Measurements from ENCODE around the gene MOGAT2. TPM values are rescaled to one million over a fixed set of nuclear protein-coding genes. Genes with fewer than 3 reads are reported as not detected.
A peak's percentile ranks its signal among the peaks of the same experiment; 100 is the strongest.

The MOGAT2 gene
- total RNA-seq, 1 experiment from 2014 or later = 0.39 TPM

DNA sequence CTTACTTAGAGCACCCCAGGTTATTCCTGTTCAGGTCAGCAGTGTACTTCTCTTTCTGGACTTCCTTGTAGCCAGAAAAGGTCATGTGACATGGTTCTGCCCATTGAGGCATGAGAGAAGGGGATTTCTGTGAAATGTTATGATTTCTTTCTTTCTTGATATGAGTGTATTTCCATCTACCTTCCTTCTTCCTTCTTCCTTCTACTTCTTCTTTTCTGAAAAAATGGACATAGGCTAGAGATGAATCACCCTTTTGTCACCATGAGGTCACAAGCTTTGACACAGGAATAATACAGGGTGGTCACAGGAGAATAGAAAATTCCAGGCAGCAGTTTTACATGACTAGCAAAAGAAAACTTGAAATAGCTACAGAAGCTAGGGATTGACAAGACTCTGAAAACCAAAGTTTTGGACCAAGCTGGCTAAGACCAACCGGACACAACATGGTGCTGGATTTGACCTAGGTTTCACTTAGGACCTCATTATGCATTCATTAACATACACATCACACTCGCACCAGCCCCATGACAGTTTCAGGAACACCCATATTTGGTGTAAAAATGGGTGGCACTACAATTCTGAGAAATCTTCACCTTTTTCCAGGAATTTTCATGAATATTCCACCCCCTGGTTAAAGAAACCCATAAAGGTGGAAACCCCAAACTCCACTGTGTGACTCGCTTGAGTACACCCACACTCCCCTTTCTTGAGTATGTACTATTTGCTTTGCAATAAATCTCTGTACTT lies 27.6 kb upstream of the MOGAT2 start:
- H3K9me3 Mint-ChIP-seq (ENCODE audit: unreplicated experiment) = peaks cover 25% of the 10 kb centered on the region
- peaks cover 7% of the 10 kb centered on the region for H3K9me3 ChIP-seq
- intact Hi-C loops (cut with micrococcal nuclease; ENCODE audit: unreplicated experiment) = no loop called here
- no peaks in the 10 kb centered on the region for H3K27me3 Mint-ChIP-seq (ENCODE audit: insufficient read depth, unreplicated experiment)
- no peaks in the 10 kb centered on the region for H3K36me3 Mint-ChIP-seq (ENCODE audit: insufficient read depth, unreplicated experiment)
- no peaks in the 10 kb centered on the region for H3K36me3 ChIP-seq (ENCODE audit: control insufficient read depth, insufficient read depth, low read length)
- H3K4me1 ChIP-seq = peaks cover 23% of the 10 kb centered on the region
- TF ChIP-seq, protein P1, sequence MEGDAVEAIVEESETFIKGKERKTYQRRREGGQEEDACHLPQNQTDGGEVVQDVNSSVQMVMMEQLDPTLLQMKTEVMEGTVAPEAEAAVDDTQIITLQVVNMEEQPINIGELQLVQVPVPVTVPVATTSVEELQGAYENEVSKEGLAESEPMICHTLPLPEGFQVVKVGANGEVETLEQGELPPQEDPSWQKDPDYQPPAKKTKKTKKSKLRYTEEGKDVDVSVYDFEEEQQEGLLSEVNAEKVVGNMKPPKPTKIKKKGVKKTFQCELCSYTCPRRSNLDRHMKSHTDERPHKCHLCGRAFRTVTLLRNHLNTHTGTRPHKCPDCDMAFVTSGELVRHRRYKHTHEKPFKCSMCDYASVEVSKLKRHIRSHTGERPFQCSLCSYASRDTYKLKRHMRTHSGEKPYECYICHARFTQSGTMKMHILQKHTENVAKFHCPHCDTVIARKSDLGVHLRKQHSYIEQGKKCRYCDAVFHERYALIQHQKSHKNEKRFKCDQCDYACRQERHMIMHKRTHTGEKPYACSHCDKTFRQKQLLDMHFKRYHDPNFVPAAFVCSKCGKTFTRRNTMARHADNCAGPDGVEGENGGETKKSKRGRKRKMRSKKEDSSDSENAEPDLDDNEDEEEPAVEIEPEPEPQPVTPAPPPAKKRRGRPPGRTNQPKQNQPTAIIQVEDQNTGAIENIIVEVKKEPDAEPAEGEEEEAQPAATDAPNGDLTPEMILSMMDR (IDR thresholded peaks at IDR 0.05; ENCODE audit: insufficient read depth in 1 of 2, low read depth in 1 of 2, low read length in 1 of 2, severe bottlenecking in 1 of 2, unreplicated experiment in 1 of 2) = no peak
- no peak overlapping the region for H3K4me3 Mint-ChIP-seq (ENCODE audit: unreplicated experiment)
- H3K27me3 ChIP-seq (replicated peaks; ENCODE audit: control insufficient read depth, insufficient read depth, low read length) = no peaks in the 10 kb centered on the region
- ChIA-PET POLR2A (no interaction called here), CTCF (interaction anchor here (0.7 kb wide), 1 partner anchor 8 kb away, joined by 3 read pairs; no protein-coding TSS in a partner anchor)
- peaks cover 32% of the 10 kb centered on the region for H3K4me1 Mint-ChIP-seq (ENCODE audit: low read depth, unreplicated experiment)
- no peak for DNase-seq
- H3K27ac Mint-ChIP-seq (ENCODE audit: unreplicated experiment) = no peak overlapping the region
- no TSS peak for BruUV-seq (replicated peaks)
- no peak overlapping the region for H3K4me3 ChIP-seq (ENCODE audit: low read depth, low read length)

DNA sequence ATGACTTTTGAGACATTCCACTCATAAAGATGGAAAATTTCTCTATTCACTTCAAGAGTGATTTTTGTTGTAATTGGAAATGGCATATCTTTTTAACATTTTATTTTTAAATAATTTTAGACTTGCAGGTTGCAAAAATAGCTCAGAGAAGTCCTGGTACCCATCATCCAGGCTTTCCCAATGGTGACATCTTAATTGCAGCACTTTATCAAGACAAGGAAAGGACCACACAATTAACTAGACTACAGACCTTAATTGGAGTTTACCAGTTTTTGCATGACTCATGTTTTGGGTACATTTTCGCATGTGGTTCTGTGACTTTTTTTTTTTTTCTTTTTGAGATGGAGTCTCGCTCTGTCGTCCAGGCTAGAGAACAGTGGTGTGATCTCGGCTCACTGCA lies 25.8 kb upstream of the MOGAT2 start:
- H3K4me1 Mint-ChIP-seq (ENCODE audit: low read depth, unreplicated experiment) = peaks cover 39% of the 10 kb centered on the region
- H3K4me1 ChIP-seq = peaks cover 23% of the 10 kb centered on the region
- no peak overlapping the region for H3K4me3 Mint-ChIP-seq (ENCODE audit: unreplicated experiment)
- 0 out of 2 replicates have a peak, but pooled peaks cover 7% of the 10 kb centered on the region for H3K9me3 ChIP-seq
- H3K27ac Mint-ChIP-seq (ENCODE audit: unreplicated experiment) = no peak overlapping the region
- no peak overlapping the region for H3K4me3 ChIP-seq (ENCODE audit: low read depth, low read length)
- no peaks in the 10 kb centered on the region for H3K27me3 Mint-ChIP-seq (ENCODE audit: insufficient read depth, unreplicated experiment)
- ChIA-PET POLR2A (no interaction called here), CTCF (no interaction called here)
- no peaks in the 10 kb centered on the region for H3K27me3 ChIP-seq (replicated peaks; ENCODE audit: control insufficient read depth, insufficient read depth, low read length)
- TF ChIP-seq, protein P1 (IDR thresholded peaks at IDR 0.05; ENCODE audit: insufficient read depth in 1 of 2, low read depth in 1 of 2, low read length in 1 of 2, severe bottlenecking in 1 of 2, unreplicated experiment in 1 of 2) = no peak
- H3K9me3 Mint-ChIP-seq (ENCODE audit: unreplicated experiment) = peaks cover 12% of the 10 kb centered on the region
- no TSS peak for BruUV-seq (replicated peaks)
- H3K36me3 Mint-ChIP-seq (ENCODE audit: insufficient read depth, unreplicated experiment) = peaks cover 4% of the 10 kb centered on the region
- no peak for DNase-seq
- H3K36me3 ChIP-seq (ENCODE audit: control insufficient read depth, insufficient read depth, low read length) = no peaks in the 10 kb centered on the region
- intact Hi-C loops (cut with micrococcal nuclease; ENCODE audit: unreplicated experiment) = no loop called here

DNA sequence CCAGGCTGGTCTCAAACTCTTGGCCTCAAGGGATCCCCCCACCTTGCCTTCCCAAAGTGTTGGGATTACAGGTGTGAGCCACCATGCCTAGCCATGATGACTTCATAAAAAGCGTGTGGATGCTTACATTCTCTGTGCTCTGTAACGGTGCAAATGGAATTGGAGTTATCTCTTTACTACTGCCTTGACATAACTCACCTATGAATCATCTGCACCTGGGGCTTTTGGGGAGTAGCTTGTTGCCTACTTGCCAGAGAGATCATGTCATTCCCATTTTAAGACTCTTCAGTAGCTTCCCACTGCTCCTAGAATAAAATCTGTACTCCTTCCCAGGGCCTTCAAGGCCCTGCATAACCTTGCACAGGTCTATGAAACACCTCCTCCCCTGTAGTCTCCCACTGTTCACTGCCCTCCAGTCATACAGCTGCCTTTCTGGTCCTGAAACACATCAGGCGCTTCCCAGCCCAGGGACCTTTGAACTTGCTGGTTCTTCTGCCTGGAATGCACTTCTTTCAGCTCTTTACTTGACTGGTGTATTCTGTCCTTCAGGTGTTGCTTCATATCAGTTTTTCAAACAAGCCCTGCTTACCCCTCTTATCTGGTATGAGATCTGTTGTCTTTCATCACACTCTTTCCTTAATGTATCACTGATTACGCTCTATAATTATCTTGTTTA lies 19.6 kb upstream of the MOGAT2 start:
- Mint-ChIP-seq H3K4me1 (ENCODE audit: low read depth, unreplicated experiment) (peaks cover 50% of the 10 kb centered on the region), H3K27me3 (ENCODE audit: insufficient read depth, unreplicated experiment) (no peaks in the 10 kb centered on the region), H3K4me3 (ENCODE audit: unreplicated experiment) (peak overlapping the region; percentile 30), H3K27ac (ENCODE audit: unreplicated experiment) (peak overlapping the region; percentile 85), H3K36me3 (ENCODE audit: insufficient read depth, unreplicated experiment) (peaks cover 14% of the 10 kb centered on the region), H3K9me3 (ENCODE audit: unreplicated experiment) (peaks cover 9% of the 10 kb centered on the region)
- peak; percentile 93 to 96 for DNase-seq
- H3K4me3 ChIP-seq (ENCODE audit: low read depth, low read length) = no peak overlapping the region
- no peaks in the 10 kb centered on the region for H3K27me3 ChIP-seq (replicated peaks; ENCODE audit: control insufficient read depth, insufficient read depth, low read length)
- no peaks in the 10 kb centered on the region for H3K36me3 ChIP-seq (ENCODE audit: control insufficient read depth, insufficient read depth, low read length)
- TF ChIP-seq, protein P1 (IDR thresholded peaks at IDR 0.05; ENCODE audit: insufficient read depth in 1 of 2, low read depth in 1 of 2, low read length in 1 of 2, severe bottlenecking in 1 of 2, unreplicated experiment in 1 of 2) = no peak
- BruUV-seq (replicated peaks) = no TSS peak
- H3K4me1 ChIP-seq = peaks cover 30% of the 10 kb centered on the region
- ChIA-PET CTCF (interaction anchor here (0.5 to 1.6 kb wide), 14 partner anchors 8 to 121 kb away, joined by 3 to 9 read pairs (median 5); partner anchors contain the start of gene DGAT2), POLR2A (interaction anchor here (0.6 to 1.5 kb wide), 3 partner anchors 29 to 135 kb away, joined by 4 to 10 read pairs (median 6); partner anchors contain the start of gene MAP6)
- H3K9me3 ChIP-seq = 0 out of 2 replicates have a peak, but pooled peaks cover 7% of the 10 kb centered on the region
- intact Hi-C loops (cut with micrococcal nuclease; ENCODE audit: unreplicated experiment) = loop anchor here (1.0 kb wide), 7 partner anchors 30 to 101 kb away; partner anchors contain the start of gene DGAT2
